Medulla oblongata (tissue), 1 donor: ENCODE data around the gene LZTFL1.
A peak's percentile ranks its signal among the peaks of the same experiment; 100 is the strongest.

Experiments
- DNase-seq: peaks from one replicate; pipeline ENCODE4 v3.0.0-alpha.2; 2015; ENCODE audit errors: extremely low spot score

The LZTFL1 gene

DNA sequence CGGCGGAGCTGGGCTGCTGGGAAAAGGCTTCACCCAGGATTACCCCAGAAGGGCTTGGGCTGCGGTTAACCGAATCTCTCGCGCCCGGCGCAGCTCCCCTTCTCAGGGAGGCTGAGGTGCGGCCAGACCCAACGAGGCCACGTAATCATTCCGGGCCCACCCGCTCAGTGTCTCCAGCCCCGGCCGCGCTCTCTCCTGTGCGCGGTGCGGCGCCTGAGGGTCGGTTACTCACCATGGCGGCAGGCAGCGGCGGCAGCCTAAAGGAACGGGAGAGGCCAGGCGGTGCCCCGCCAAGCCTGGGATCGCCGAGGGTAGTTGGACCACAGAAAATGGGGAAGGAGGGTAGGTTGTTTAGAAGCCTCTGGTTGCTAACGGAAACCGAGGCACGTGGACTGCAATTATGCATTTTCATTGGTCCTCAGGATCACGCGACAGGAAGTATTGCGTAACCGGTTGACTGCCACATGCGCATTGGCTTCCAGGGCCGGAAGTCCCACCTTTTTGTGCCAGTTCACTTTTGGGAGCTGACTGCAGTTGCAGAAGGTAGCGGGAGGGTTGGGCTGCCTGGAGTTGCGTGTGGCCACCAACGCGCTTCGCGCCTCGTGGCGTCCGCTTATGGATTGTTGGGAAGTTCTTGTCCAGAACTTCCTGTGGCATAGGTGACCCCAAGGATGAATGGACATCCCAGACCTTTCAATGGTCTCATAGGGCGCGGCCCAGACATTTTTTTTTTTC lies at the start of gene LZTFL1:
Gene LZTFL1, minus strand, starts transcription at position 363 of the 735 bp plus-strand sequence. Its CDS starts 128 bp downstream, at position 235.
- DNase-seq, result peak; percentile 98

GRCh38 chr3:45890405-45890804 lies 48.5 kb upstream of the LZTFL1 start:
- peak; percentile 15 for DNase-seq

- DNase-seq, result no peak
These were observed 47.4 kb upstream of the LZTFL1 start for GRCh38 chr3:45889337-45889736.

GRCh38 chr3:45887759-45888511 lies 46.0 kb upstream of the LZTFL1 start:
- DNase-seq, result no peak

GRCh38 chr3:45887285-45887684 lies 45.4 kb upstream of the LZTFL1 start:
- no peak for DNase-seq

DNA sequence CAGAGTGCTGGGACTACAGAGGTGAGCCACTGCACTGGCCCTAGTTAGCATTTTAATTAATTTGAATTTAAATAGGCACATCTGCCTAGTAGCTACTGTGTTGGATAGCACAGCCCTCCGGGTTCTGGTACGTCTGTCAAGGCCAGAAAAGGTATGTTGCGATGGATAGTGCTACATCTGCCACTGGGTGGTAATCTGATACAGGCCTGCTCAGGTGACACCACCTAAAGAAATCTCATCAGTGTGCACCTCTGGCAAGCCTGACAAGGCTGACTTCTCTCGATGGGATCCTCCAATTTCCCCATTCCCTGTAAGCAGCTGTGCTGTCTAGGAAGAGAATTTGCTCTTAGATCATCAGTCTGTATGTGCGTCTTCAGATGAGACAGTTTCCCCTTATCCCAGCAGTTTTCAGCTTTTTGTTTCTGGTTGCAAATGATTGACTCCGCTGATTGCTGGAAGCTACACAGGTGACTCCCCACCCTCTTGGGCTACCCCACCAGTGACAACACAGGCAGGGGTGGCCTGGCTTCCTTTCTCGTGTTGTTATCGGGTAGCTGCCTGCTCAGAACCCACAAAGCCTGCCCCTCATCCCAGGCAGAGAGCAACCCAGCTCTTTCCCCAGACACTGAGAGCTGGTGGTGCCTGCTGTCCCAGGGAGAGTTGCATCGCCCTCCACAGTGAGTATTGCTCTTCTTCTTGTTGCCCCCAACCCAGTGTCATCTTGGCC lies 44.2 kb upstream of the LZTFL1 start, which contains the start of gene CCR9:
Gene CCR9, plus strand, starts transcription at position 565 of the 727 bp plus-strand sequence. CDS start 8,391 bp downstream, outside the sequence.
- no peak for DNase-seq

GRCh38 chr3:45884368-45885201 lies 42.7 kb upstream of the LZTFL1 start:
- no peak for DNase-seq

GRCh38 chr3:45881078-45882022 lies 39.4 kb upstream of the LZTFL1 start:
- DNase-seq, result no peak

DNA sequence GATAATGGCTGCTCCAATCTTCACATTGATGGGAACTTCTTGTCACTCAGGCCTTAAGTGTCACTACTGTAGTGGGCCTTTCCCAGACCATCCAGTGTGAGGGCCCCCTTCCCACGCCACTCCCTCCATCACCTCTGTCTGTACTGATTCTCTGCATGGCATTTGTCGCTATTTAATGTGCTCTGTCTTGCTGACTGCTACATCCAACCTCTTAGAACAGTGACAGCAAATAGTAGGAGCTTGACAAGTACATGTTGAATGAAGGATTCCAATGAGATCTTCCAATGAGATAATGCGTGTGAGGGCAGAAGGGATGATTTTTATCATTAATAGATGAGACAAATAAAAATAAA lies 38.8 kb upstream of the LZTFL1 start:
- no peak for DNase-seq

DNA sequence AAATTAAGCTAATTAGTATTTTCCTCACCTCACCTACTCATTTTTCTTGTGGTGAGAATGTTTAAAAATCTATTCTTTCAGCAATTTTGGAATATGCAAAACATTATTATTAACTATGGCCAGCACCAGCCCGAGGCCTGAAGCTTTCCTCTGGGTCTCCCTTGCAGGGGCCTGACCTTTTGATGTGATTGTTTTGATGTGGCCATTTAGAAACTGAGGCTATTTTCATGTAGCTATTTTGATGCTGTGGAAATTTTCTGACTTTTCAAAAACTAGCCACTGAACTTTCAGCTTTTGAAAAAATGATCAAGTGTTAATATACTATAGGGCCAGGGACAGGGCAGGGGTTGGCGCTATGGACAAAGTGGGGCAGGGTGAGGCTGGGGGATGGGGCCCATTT lies 36.2 kb upstream of the LZTFL1 start:
- DNase-seq, result no peak

DNA sequence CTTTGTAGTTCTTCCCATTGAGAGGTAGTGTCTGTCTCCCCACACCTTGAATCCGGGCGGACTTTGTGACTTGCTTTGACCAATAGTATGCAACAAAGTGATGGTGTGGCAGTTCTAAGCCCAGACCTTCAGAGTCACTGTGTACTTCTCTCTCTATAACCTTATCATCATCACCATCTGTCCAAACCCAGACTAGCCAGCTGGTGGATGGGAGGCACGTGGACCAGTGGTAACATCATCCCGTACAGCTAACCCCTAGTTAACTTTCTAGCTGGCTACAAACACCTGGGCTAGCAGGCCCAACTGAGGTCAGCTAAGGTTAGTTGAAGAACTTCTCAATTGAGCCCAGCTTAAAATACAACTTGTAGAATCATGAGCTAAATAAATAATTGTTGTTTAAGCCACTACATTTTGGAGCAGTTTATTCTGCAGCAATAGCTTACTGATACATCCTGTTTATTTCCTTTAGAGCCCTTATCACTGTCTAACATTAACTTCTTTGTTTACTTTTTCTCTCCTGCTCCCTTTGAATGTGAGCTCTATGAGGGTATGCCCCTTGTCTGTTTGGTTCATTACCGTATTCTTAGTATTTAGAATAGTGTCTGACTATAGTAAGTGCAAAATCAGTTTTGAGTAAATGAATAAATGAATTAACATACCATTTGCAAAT lies 32.9 kb upstream of the LZTFL1 start:
- no peak for DNase-seq

DNA sequence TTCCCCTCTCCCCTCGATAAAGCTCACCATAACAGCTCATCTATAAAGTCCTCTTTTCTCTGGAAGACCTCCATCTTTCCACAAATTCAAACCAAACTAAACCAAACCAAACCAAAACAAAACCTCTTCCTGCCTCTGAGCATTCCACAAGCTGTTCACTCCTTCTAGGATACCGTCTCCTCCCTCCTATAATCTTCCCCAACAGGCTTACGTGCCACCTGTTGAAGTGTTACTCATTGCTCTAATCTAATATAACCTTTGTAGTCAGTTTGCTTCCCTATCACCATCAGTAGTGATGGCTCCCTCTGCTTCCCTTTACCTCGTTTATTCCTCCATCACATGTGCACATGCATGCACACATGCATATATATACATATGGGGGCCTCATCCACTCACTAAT lies 31.7 kb upstream of the LZTFL1 start:
- no peak for DNase-seq

DNA sequence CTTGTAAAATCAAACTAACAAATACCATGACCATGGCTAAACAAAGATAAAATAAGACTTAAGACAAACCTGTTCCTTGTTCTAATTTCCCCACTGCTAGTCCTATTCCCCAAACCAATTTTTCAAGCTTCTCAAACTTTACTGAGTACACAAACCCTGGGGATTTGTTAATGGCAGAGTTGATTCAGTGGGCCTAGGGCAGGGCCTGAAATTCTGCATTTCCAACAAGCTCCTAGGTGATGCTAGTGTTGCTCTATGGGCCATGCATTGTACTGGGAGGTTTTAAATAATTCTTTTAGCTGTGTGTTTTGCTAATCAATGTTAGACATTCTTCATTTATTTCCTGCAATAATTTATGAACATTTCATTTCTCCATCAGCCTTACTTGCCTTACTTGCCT lies 31.1 kb upstream of the LZTFL1 start:
- DNase-seq, result no peak

DNA sequence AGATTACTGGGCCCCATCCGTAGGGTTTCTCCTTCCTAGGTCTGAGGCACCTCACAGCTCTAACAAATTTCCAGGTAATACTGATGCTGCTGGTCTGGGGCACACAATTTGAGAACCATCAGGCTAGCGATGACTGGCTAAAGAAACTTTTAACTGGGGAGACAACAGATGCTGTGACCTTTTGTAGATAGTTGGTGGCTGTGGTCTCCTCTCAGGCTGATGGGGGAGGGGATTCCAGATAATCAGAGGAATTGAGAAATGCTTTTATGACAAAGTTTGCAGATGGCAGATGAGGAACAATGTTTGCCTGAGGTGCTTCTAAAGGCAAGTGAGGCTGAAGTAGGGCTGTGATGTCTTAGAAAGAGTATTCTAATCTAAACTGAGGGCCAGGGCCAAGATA lies 30.6 kb upstream of the LZTFL1 start:
- DNase-seq, result no peak

DNA sequence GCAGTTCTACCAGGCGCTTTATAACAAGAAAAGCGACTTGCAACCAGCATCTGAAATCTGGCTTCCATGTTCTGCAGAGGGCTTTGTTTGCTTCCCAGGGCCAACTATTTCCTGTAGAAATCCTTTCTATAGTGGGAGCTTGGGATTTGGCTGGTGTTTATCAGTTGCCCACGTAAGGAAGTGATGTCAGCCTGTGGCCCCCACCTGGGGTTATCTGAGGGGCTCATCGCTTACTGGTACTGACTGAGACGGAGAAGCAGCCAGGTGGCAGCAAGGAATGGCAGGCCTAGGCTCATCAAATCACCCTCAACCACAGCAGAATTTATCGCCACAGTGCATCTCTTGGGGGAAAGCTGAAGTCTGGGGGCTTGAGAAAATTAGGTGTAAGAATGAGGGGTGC lies 29.9 kb upstream of the LZTFL1 start:
- DNase-seq, result no peak

DNA sequence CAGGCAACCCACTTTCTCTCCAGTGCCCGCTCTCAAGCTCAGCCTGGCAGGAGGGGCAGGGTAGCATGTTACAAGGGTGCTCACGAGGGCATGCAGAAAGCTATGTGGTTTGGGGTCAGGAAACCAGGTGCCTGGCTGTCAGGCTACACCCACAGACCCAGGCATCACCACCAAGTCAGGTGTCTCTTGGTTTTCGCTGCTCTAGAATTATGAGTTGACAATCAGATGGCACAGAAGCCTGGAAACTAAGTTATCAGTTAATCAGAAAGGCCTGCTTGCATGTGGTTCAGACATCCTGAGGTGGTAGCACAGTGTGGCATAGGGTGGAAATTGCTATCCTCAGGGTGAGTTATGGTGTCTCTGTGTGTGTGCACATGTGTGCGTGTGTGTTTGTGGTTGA lies 28.2 kb upstream of the LZTFL1 start:
- DNase-seq, result no peak

GRCh38 chr3:45869638-45870037 lies 27.7 kb upstream of the LZTFL1 start:
- no peak for DNase-seq

- no peak for DNase-seq
These were observed 26.7 kb upstream of the LZTFL1 start for GRCh38 chr3:45868650-45869049.

GRCh38 chr3:45868213-45868612 lies 26.3 kb upstream of the LZTFL1 start:
- DNase-seq, result no peak

- no peak for DNase-seq
These were observed 23.6 kb upstream of the LZTFL1 start for GRCh38 chr3:45865563-45865962.
